OCI-LY3 (cell line): ENCODE data around the gene TMEM100.

ENCODE experiments used
- CTCF ChIP-seq: fragments of 200-600, 300-600 bp; sonication (generic); IDR thresholded peaks from 2 replicates; pipeline ENCODE4 v1.5.1; 2014; ENCODE audit warnings: antibody characterized with exemption, low read length, low read depth
- EZH2phosphoT487 ChIP-seq: fragments of 200-600 bp; shearing (Covaris generic); IDR thresholded peaks from 2 replicates; pipeline ENCODE4 v1.6.1; 2018; ENCODE audit warnings: antibody characterized with exemption, mixed run types, low read depth

DNA sequence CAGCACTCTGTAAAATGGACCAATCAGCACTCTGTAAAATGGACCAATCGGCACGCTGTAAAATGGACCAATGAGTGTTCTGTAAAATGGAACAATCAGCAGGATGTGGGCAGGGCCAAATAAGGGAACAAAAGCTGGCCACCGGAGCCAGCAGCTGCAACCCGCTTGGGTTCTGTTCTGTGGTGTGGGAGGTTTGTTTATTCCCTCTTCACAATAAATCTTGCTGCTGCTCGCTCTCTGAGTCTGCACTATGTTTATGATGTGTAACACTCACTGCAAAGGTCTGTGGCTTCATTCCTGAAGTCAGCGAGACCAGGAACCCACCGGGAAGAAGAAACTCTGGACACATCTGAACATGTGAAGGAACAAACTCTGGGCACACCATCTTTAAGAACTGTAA lies 20.5 kb downstream of the TMEM100 start:
- no peak for TF ChIP-seq CTCF
- TF ChIP-seq EZH2phosphoT487, result no peak
